ENCODE results near the gene HPSE2.

GRCh38 chr10:99119258-99119748 lies 116.3 kb downstream of the HPSE2 start:
- TF ChIP-seq SPI1 (IDR thresholded peaks at IDR 0.05; ENCODE audit: low read depth, low read length) (no peak), TAF1 (IDR thresholded peaks at IDR 0.05; ENCODE audit: low read depth, low read length) (no peak), POLR2A (IDR thresholded peaks at IDR 0.05; ENCODE audit: low read depth, low read length) (no peak)

Measured in GM12891 (cell line).